Skin epidermis (tissue), 12 donors: ENCODE results near the gene TEX36.
"Not testable (repeated sequence)": the region's sequence is repeated elsewhere in the genome, so short reads cannot be mapped to it uniquely, and the experiment has no call there.

Experiments used
- H3K27ac ChIP-seq, 21 experiments: fragments of 200-600 bp; sonication (generic) in 11 of 21; one replicate each; pipeline ENCODE4 v1.5.0; 2020; ENCODE audit warnings: mild to moderate bottlenecking in 3 of 21, inconsistent platforms in 2 of 21, moderate library complexity in 2 of 21
- H3K4me3 ChIP-seq, 7 experiments: fragments of 200-600 bp; sonication (generic) in 2 of 7; one replicate each; pipeline ENCODE4 v1.5.0; 2020; ENCODE audit warnings: inconsistent platforms in 2 of 7, mild to moderate bottlenecking in 2 of 7, moderate library complexity in 1 of 7

Gene TEX36

DNA sequence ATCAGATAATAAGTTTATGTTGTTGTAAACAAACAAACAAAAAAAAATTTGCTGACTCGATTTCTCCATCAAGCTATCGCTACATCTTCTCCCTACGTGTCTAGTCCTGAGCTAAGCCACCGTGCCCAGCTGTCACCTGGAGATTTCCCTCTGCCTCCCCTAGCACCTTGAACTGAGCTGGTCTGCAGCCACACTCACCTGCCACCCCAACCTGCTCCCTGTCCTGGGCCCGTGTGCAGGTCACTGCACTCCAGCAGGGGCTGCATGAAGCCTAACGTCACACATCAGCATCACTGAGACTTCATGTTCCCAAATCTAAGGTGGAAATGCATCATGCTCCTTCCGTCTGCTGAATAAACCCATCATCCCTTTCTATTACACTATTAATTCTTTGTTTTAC, 44.4 kb downstream of the TEX36 start:
- no peak overlapping the region for H3K4me3 ChIP-seq
- no peak overlapping the region for H3K27ac ChIP-seq

DNA sequence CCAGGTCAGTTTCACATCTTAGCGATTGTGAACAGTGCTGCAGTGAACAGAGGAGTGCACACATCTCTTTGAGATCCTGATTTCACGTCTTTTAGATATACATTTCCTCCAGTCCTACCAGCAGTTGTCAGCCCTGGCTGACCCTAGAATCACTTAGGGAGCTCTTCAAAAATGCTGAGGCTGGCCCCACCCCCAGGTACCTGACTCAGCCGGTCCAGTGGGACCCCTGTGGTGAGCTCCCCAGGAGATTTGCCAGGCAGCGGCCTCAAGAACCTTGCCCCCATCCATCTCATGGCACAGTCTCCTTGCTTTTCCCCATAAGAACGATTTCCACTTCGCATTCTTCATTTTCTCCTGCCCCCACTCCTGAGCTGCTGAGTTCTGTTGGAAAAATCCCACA, 45.5 kb downstream of the TEX36 start:
- no peak overlapping the region for H3K27ac ChIP-seq
- H3K4me3 ChIP-seq = no peak overlapping the region

DNA sequence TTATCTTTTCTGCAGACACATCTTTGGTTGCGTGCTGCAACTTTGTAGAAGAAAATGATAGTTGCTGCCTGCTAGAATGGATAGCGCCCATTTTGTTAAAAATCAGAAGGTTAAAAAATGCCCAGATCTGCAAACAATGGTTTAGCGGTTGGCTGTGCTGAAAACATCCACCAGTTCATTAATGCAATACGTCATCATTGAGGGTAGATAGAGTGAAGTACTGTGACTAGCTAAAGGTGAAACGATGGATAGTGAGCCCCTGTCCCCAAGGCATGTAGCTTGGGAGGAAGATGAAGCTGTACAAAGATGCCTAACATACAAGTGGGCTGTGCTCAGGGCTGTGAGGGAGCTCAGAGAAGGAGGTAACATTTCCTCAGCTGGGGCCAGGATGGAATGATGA, 48.4 kb downstream of the TEX36 start:
- H3K4me3 ChIP-seq = no peak overlapping the region
- no peak overlapping the region for H3K27ac ChIP-seq

DNA sequence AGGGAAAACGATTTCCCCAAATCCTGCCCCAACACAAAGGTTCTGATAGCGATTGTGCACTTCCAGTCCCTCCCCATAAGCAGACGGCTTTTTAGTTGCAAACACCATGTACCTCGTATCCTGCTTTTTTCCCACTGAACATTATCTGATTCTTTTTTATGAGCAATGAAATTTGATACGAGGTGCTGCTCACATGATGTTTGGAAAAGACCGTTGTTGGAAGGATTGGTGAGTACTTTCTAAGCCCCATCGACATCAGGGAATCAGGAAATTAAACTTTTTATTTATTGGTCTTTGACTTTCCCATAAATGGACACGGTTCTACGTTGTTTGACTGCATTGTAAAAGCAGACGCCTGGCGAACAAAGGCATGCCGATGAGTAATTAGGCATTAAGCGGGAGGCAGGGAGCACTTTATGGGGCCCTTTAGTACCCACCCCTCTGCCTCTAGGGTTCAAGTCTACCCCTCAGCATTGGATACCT, 49.4 kb downstream of the TEX36 start:
- H3K4me3 ChIP-seq = no peak overlapping the region
- H3K27ac ChIP-seq = no peak overlapping the region

DNA sequence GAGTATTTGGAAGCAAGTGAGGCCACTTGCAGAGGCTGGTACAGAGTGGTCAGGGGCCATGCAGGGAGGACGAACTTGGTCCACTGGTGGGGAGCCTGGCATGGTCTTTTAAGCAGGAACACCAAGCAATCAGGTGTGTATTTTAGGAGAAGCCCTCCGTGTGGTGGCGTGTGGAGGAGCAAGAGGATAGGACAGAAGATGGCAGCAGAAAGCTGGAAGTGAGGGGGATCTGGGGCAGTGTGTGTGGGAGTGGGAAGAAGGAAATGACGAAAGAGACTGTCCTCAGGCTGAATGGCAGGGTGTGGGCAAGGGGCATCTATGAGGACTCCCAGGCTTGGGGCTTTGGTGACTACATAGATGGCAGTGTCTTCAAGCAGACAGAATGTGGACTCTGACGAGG, 51.2 kb downstream of the TEX36 start:
- Histone ChIP-seq H3K27ac (no peak overlapping the region), H3K4me3 (no peak overlapping the region)

DNA sequence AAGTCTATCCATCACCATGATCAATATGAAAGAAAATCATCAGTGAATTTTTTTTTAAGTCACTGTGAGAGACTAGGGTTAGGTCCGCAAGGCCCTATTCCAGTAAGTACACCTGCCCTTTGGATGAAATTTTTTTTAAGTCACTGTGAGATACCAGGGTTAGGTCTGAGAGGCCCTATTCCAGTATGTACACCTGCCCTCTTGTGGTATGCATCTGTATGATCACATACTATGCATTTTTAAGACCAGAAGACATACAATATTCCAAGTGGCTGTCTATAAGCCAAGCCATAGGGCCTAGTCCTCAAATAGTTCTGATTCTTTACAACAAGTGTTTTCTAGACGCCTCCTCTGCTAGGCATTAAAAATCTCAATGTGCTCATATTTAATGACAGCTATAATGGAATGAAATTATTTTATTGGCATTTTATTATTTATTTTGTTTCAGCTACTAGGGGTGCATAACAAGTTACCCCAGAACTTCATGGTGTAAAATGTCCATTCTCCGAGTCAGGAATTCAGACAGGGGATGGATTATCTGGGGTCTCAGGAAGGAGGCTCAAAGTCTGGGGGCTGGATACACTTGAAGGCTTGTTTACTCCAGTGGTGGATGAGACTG, 53.1 kb downstream of the TEX36 start:
- Histone ChIP-seq H3K27ac (no peak overlapping the region), H3K4me3 (no peak overlapping the region)

DNA sequence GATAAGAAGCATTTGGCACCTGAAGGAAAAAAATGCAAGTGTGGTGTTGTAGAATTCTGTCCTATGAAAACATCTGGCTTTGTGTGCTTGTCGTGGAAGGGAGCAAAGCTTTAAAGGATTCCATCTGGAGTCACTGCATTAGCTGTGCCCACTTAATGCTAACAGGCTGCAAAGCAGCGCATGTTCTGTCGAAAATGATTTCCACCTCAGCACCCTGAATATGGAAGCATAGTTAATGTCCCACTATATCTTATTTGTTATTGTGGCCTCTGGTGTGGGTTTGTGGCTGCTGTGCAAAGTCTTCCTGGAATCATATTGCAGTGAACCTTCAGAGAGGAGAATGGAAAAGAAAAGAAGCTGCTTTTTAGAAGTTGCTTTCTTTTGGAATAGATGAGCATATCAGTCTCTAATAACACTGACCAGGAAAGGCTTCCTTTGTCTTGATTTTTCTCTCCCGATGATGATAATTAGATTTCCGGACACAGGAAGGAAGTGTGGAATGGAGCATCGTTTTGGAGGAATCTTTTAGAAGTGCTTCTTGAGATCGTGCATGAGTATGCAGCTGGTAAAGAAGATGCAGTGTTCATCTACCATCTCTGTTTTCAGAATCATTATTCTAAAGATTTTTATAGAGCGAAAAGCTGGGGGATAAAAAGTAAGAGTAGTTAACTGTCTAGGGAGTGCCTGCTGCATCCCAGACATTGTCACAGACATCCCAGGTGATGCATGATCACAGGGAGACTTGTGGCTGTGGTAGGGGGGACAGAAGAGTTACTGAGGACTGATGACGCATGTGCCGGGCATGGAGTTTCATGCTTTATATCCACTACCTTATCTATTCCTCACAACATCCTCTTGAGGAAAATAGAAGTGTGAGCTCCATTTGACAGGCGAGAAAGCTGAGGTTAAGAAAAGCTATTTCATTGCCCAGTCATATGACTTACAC, 54.6 kb downstream of the TEX36 start:
- no peak overlapping the region for H3K27ac ChIP-seq
- no peak overlapping the region for H3K4me3 ChIP-seq

DNA sequence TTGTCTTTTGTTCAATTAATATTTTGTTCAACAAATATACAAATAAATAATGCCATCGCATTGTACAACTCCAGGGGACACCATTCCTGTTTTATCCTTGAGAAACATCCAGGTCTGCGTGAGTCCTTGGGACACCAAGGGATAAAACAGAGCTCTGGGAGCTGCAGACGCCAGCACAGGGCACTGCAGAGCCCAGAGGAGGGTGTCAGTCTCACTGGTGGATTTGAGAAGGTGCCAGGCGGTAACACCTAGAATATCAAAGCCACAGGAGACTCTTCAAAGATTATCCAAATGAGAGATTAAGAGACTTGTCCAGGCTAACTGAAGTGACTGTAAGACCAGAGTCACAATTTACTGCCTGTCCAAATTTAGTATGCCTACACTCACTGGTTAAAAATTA, 55.3 kb downstream of the TEX36 start:
- no peak overlapping the region for H3K4me3 ChIP-seq

DNA sequence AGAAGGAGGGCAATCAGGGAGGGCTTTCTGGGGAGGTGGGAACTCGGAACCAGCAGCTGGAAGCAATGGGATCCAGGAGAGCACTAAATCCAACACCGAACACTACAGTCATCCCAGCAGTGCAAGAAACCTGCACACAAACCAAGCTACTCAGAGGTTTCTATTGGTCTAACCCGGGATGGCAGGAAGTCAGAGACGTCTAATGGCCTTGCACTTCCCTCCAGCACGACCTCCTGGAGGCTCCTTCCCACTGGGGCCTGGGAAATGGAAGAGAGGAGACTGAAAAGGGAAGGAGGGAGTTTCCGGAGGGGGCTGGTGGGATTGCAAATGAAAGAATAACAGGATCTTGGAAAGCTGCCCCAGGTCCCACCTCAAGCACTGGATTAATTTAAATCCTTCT, 56.3 kb downstream of the TEX36 start:
- Histone ChIP-seq H3K4me3 (no peak overlapping the region), H3K27ac (no peak overlapping the region)

More for the DNA sequence above, 55.3 kb downstream of the TEX36 start:
- H3K27ac ChIP-seq = no peak overlapping the region

DNA sequence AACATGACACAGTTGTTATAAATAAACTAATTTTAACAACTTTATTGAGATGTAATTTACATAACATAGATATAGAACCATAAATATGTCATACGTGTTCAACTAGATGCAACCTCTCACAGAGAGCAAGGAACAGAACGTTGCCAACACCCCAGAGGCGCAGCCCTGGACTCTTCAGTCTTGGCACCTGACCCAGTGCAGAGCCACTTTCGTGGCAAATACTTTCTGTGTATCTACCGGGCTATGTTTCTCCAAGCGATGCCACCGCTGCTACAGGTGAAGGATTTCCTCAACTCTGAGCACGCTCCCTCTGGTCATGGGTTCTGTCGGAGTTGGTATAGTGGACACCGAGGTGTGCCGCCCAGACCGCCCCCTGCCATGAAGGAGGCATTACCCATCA, 57.4 kb downstream of the TEX36 start:
- Histone ChIP-seq H3K4me3 (no peak overlapping the region), H3K27ac (no peak overlapping the region)

DNA sequence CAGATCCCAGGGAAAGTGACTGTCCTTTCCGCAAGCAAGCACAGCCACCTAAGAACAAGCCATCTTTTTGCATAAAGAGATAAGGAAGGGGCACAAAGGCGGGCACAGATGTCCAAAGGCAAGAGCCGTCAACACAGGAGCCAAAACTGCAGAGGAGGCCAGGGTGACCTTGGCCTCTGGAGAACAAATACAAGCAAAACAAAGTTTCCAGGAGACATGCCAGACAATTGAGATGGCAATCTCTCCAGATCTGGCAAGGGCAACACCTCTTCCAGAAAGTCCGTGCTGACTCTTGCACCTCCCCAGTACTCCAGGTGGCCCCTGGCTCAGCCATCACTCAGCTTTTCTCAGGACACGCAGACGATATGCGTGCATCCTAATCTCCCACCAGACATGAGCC, 58.2 kb downstream of the TEX36 start:
- H3K4me3 ChIP-seq = no peak overlapping the region
- H3K27ac ChIP-seq = no peak overlapping the region

DNA sequence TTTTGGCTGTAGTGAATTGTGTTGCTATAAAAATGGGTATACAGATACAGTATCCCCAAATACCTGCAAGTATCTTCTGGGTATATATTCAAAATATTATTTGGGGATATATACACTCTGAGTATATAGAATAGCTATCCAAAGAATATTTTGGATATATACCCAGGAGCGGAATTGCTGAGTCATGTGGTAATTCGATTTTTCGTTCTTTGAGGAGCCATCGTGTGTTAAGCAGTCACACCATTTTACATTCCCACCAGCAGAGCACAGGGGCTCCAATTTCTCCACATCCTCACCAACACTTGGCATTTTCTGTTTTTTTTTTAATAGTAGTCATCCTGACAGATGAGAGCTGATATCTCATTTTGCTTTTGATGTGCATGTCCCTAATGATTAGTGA, 61.9 kb downstream of the TEX36 start:
- Histone ChIP-seq H3K27ac (no peak overlapping the region), H3K4me3 (no peak overlapping the region)

DNA sequence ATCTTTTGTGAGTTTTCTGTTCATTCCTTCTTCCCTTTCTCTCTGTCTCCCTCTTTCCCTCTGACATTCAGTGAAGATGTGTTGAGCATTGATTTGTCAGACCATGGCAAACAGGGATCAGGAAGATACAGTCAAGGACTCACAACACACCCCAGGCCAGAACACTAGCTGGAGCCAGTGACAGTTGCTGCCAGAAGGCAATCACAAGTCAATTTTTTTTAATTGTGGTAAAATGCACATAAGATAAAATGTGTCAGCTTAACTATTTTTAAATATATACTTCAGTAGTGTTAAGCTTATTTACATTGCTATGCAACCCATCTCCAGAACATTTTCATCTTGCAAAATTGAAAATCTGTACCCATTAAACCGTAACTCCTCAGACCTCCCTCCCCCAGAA, 62.6 kb downstream of the TEX36 start:
- no peak overlapping the region for H3K27ac ChIP-seq

DNA sequence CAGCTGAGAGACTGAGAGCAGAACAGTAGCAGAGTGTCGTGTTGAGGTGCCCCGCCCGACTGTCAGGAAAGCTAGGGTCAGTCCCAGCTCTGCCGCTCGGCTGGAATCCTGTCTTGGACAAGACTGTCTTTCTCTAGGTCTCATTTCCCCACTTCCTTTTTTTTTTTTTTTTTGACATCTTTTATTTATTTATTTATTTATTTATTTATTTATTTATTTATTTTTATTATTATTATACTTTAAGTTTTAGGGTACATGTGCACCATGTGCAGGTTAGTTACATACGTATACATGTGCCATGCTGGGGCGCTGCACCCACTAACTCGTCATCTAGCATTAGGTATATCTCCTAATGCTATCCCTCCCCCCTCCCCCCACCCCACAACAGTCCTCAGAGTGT, 69.9 kb downstream of the TEX36 start:
- H3K27ac ChIP-seq, H3K4me3 ChIP-seq: not testable (repeated sequence)

More for the DNA sequence above, 62.6 kb downstream of the TEX36 start:
- no peak overlapping the region for H3K4me3 ChIP-seq

DNA sequence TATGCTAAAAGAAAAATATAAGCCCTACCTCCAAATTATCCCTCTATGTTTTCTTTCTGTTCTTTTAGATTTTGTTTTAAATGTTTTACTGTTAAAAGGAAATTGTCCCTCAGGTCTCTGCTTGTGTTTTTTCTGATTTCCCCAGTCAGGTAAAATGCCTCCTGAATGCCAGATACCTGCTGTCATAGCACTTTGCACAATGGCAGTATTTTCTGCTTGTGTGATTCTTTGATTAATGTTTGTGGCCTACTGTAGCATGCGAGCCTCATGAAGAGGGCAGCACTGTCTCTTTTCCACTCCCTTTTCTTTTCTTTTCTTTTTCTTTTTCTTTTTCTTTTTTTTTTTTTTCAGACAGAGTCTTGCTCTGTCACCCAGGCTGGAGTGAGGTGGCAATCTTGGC, 71.2 kb downstream of the TEX36 start:
- Histone ChIP-seq H3K27ac (no peak overlapping the region), H3K4me3 (no peak overlapping the region)

DNA sequence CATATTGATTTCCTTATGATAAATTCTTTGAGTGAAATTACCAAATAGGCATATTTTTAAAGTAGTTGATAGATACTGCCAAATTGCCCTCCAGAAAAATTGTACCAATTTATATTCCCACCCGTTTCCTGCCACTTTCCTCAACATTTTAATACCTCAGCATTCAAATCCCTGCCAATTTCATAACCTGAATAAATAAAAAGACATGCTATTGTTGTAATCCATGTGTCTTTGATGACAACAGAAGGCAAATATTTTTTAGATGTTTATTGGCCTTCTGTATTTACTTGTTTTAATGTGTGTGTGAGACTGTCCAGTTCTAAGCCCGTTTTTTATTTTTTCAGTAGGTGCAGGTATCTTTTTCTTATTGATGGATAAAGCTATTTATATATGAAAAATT, 71.7 kb downstream of the TEX36 start:
- Histone ChIP-seq H3K27ac (no peak overlapping the region), H3K4me3 (no peak overlapping the region)

DNA sequence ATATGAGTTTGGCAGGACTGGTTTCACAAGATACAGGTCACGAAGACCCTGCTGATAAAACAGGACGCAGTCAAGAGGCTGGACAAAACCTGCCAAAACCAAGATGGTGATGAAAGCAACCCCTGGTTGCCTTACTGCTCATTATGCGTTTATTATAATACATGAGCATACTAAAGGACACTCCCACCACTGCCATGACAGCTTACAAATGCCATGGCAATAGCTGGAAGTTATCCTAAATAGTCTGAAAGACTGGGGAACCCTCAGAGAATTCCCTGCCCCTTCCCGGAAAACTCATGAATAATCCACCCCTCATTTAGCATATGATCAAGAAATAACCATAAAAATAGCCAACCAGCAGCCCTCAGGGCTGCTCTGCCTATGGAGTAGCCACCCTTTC, 73.1 kb downstream of the TEX36 start:
- Histone ChIP-seq H3K4me3 (no peak overlapping the region), H3K27ac (no peak overlapping the region)

DNA sequence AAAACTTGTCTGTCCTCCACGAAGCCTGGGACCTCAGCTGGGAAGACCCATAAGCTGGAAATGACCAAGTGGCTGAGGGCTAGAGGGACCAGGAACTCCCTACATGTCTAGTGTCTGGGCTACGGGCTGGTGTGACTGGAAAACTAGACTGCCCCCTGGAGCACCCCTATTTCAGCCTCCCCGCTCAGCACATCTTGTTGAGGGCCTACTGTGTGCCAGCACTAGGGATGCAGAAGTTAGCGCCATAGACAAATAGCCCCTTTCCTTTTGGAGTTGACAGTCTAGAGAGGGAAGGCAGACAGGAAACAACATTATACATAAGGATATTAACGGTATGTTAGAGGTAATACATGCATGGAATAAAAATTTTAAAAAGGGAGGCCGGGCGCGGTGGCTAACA, 74.5 kb downstream of the TEX36 start:
- Histone ChIP-seq H3K27ac (no peak overlapping the region), H3K4me3 (no peak overlapping the region)

DNA sequence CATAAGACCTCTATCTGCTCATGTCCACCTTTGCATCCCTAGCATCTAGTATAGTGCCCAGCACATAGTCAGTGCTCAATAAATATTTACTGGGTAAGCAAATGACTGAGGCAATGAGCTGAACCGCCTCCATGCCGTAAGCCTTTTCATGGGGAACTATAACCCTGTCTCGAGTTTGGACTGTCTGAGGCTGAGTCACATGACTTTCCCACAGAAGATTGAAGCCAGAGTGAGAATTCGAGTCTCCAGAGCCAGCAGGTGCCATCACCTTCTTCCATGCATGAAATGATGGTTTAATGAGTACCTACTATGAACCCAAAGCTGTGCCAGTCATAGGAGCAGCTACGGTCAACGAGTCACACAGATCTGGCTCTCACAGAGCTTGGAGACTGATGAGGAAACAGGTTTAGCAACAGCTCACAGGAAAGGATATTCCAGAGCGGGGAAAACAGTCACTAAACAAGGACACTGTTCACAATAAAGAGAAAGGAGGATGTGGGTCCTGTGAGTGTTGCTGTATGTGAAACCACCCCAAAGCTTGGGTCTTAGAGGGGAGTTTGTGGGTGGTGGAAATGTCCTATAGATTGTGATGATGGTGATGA, 75.2 kb downstream of the TEX36 start:
- no peak overlapping the region for H3K27ac ChIP-seq
- no peak overlapping the region for H3K4me3 ChIP-seq

DNA sequence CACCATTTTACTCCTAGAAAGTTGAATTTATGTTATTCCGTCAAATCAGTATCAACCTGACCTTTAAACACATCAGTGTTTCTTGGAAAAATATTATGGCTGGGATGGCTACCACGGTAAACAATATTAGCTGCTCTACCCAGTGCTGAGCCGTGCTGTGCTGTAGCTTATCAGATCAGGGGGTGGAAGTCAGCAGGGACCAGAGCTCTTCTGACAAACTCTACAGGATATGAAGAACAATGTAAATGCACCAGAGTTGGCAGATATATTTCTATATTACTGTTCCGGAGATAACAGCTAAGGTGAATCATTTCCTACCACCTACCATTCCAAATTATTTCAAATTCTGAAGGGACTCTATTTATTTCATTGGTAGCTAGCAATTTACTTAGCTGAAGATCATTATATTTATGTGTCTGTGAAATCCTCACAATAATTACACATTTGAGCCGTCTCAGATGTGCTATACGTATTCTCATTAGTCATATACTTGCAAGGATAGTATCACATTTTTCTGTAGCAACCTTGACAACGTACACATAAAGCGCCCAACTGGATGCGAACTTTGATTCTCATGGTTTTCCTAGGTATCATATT, 76.5 kb downstream of the TEX36 start:
- H3K4me3 ChIP-seq = no peak overlapping the region
- no peak overlapping the region for H3K27ac ChIP-seq
